Stimulated activated CD8-positive, alpha-beta memory T cell treated with anti-CD3 and anti-CD28 coated beads, Interleukin-7, amount 100 ng/mL, for 24 hours (primary cell): ENCODE results near the gene KCNIP1.

Experiments
- DNase-seq: peaks from one replicate; pipeline ENCODE4 v3.0.0-alpha.2; 2020; ENCODE audit warnings: low read depth

Gene KCNIP1

GRCh38 chr5:170720179-170720578 is 216.4 kb downstream of the KCNIP1 start:
- DNase-seq: no peak

GRCh38 chr5:170720984-170721383 is 217.2 kb downstream of the KCNIP1 start:
- no peak for DNase-seq

GRCh38 chr5:170721681-170722080 is 217.9 kb downstream of the KCNIP1 start:
- no peak for DNase-seq

GRCh38 chr5:170722316-170722715 is 218.5 kb downstream of the KCNIP1 start:
- DNase-seq: no peak

GRCh38 chr5:170731052-170731451 is 227.2 kb downstream of the KCNIP1 start:
- no peak for DNase-seq

GRCh38 chr5:170732685-170733084 is 228.9 kb downstream of the KCNIP1 start:
- no peak for DNase-seq

GRCh38 chr5:170736966-170737365 is 233.1 kb downstream of the KCNIP1 start:
- no peak for DNase-seq

- no peak for DNase-seq
Observed at GRCh38 chr5:170737591-170737990, 233.8 kb downstream of the KCNIP1 start.

- DNase-seq: no peak
Observed at GRCh38 chr5:170738840-170739239, 235.0 kb downstream of the KCNIP1 start.

GRCh38 chr5:170739446-170739845 is 235.6 kb downstream of the KCNIP1 start:
- DNase-seq: no peak

- no peak for DNase-seq
Observed at GRCh38 chr5:170740551-170741205, 236.9 kb downstream of the KCNIP1 start.

GRCh38 chr5:170741801-170742200 is 238.0 kb downstream of the KCNIP1 start:
- no peak for DNase-seq

- no peak for DNase-seq
Observed at GRCh38 chr5:170743876-170744212, 240.0 kb downstream of the KCNIP1 start.

GRCh38 chr5:170745481-170746071 is 241.8 kb downstream of the KCNIP1 start:
- DNase-seq: no peak

- no peak for DNase-seq
Observed at GRCh38 chr5:170746075-170746960, 242.5 kb downstream of the KCNIP1 start.

GRCh38 chr5:170746961-170747340 is 243.1 kb downstream of the KCNIP1 start:
- DNase-seq: no peak

- no peak for DNase-seq
Observed at GRCh38 chr5:170747357-170747756, 243.5 kb downstream of the KCNIP1 start.

- DNase-seq: no peak
Observed at GRCh38 chr5:170747851-170748250, 244.0 kb downstream of the KCNIP1 start.

GRCh38 chr5:170748951-170749471 is 245.2 kb downstream of the KCNIP1 start:
- DNase-seq: no peak

GRCh38 chr5:170749911-170750431 is 246.2 kb downstream of the KCNIP1 start:
- DNase-seq: no peak

- DNase-seq: no peak
Observed at GRCh38 chr5:170750791-170751190, 247.0 kb downstream of the KCNIP1 start.

GRCh38 chr5:170751631-170752030 is 247.8 kb downstream of the KCNIP1 start:
- no peak for DNase-seq
